ENCODE data around the gene PYGB.

GRCh38 chr20:25289886-25290597 is 42.2 kb downstream of the PYGB start:
- TF ChIP-seq CTCF (IDR thresholded peaks at IDR 0.05) (no peak), POLR2AphosphoS5 (IDR thresholded peaks at IDR 0.05) (no peak)

All from prostate gland (tissue), 2 donors.